Neuronal stem cell (in vitro differentiated cells): ENCODE data around the gene HAAO.
A peak's percentile ranks its signal among the peaks of the same experiment; 100 is the strongest.

Source experiments
- DNase-seq: peaks from one replicate; pipeline ENCODE4 v3.0.0-alpha.2; 2013; ENCODE audit warnings: low spot score
- H2AFZ ChIP-seq: one replicate; pipeline ENCODE4 v1.6.1; 2013; ENCODE audit warnings: mild to moderate bottlenecking, low read length, inconsistent platforms
- H2AK5ac ChIP-seq: 2 replicates; pipeline ENCODE4 v1.6.1; 2013; ENCODE audit warnings: low read depth, mild to moderate bottlenecking, inconsistent platforms, low read length, moderate library complexity, mixed read lengths
- H2BK120ac ChIP-seq: 2 replicates; pipeline ENCODE4 v1.6.1; 2013; ENCODE audit warnings: low read depth, mild to moderate bottlenecking, inconsistent platforms, low read length, moderate library complexity, mixed read lengths
- H2BK12ac ChIP-seq: one replicate; pipeline ENCODE4 v1.6.1; 2013; ENCODE audit warnings: low read length, inconsistent platforms
- H2BK15ac ChIP-seq: 2 replicates; pipeline ENCODE4 v1.6.1; 2013; ENCODE audit warnings: mild to moderate bottlenecking, low read length, inconsistent platforms, mixed read lengths
- H2BK5ac ChIP-seq: one replicate; pipeline ENCODE4 v1.6.1; 2013; ENCODE audit warnings: inconsistent platforms, mild to moderate bottlenecking, low read length, moderate library complexity
- H3K14ac ChIP-seq: one replicate; pipeline ENCODE4 v1.6.1; 2013; ENCODE audit warnings: low read length, inconsistent platforms
- H3K18ac ChIP-seq: 2 replicates; pipeline ENCODE4 v1.6.1; 2013; ENCODE audit warnings: low read length, inconsistent platforms
- H3K23ac ChIP-seq: 2 replicates; pipeline ENCODE4 v1.6.1; 2013; ENCODE audit warnings: low read depth, mild to moderate bottlenecking, mixed read lengths, low read length, inconsistent platforms; ENCODE audit not compliant: poor library complexity
- H3K27ac ChIP-seq: replicated peaks from 3 replicates; pipeline ENCODE4 v1.5.1; 2013; ENCODE audit warnings: low read length, inconsistent platforms
- H3K27me3 ChIP-seq, 3 experiments: 2 replicates each; pipeline ENCODE4 v1.6.1; 2013; ENCODE audit warnings: low read length in 3 of 3, mild to moderate bottlenecking in 2 of 3, inconsistent platforms in 1 of 3, low read depth in 1 of 3, mixed read lengths in 1 of 3, moderate library complexity in 1 of 3; ENCODE audit not compliant: control insufficient read depth in 3 of 3, insufficient read depth in 3 of 3
- H3K36me3 ChIP-seq, 2 donors: replicated peaks in 1 of 2; 2 replicates each; pipeline ENCODE4 v1.6.1; 2013; ENCODE audit warnings: low read length in 2 of 2; ENCODE audit not compliant: control insufficient read depth in 2 of 2, insufficient read depth in 2 of 2
- H3K4ac ChIP-seq: 2 replicates; pipeline ENCODE4 v1.6.1; 2013; ENCODE audit warnings: inconsistent platforms, mild to moderate bottlenecking, low read length, moderate library complexity
- H3K4me1 ChIP-seq, 2 donors: 1 replicate in 1 of 2; 2 replicates in 1 of 2; pipeline ENCODE4 v1.6.1; 2013; ENCODE audit warnings: low read length in 2 of 2, low read depth in 1 of 2; ENCODE audit not compliant: control insufficient read depth in 2 of 2, insufficient read depth in 1 of 2
- H3K4me2 ChIP-seq: one replicate; pipeline ENCODE4 v1.6.1; 2013; ENCODE audit warnings: mild to moderate bottlenecking, low read length, inconsistent platforms; ENCODE audit not compliant: insufficient read depth, poor library complexity, severe bottlenecking
- H3K4me3 ChIP-seq, 2 donors: 2 replicates each; pipeline ENCODE4 v1.5.1; 2013; ENCODE audit warnings: low read length in 2 of 2, mild to moderate bottlenecking in 2 of 2, inconsistent platforms in 1 of 2, moderate library complexity in 1 of 2
- H3K79me1 ChIP-seq: one replicate; pipeline ENCODE4 v1.6.1; 2013; ENCODE audit warnings: low read depth, mild to moderate bottlenecking, inconsistent platforms, low read length, moderate library complexity
- H3K9ac ChIP-seq: one replicate; pipeline ENCODE4 v1.6.1; 2013; ENCODE audit warnings: mild to moderate bottlenecking, low read depth, low read length, inconsistent platforms; ENCODE audit not compliant: poor library complexity
- H3K9me3 ChIP-seq, 2 donors: replicated peaks in 1 of 2; 2 replicates each; pipeline versions ENCODE3 to v1.6.1; 2013; ENCODE audit warnings: low read length in 2 of 2, mild to moderate bottlenecking in 2 of 2, inconsistent platforms in 1 of 2, low read depth in 1 of 2, mixed read lengths in 1 of 2, moderate library complexity in 1 of 2; ENCODE audit not compliant: control insufficient read depth in 2 of 2, insufficient read depth in 1 of 2
- H4K8ac ChIP-seq: one replicate; pipeline ENCODE4 v1.6.1; 2013; ENCODE audit warnings: low read depth, mild to moderate bottlenecking, inconsistent platforms, low read length, moderate library complexity
- H4K91ac ChIP-seq: one replicate; pipeline ENCODE4 v1.6.1; 2013; ENCODE audit warnings: low read length, low read depth, mild to moderate bottlenecking, inconsistent platforms; ENCODE audit not compliant: poor library complexity
- WGBS, 2 donors: extraction: QIAGEN DNeasy Blood & Tissue Kit; methylation state at CpG; one replicate each; pipeline ENCODE4 v1.1.7; 2013; ENCODE audit warnings: missing lambda C conversion rate in 2 of 2, mixed read lengths in 1 of 2; ENCODE audit not compliant: insufficient read length in 2 of 2, insufficient replicate concordance in 1 of 2; ENCODE audit errors: extremely low coverage in 2 of 2; 5-methylcytosine and 5-hydroxymethylcytosine counted together

Gene HAAO

DNA sequence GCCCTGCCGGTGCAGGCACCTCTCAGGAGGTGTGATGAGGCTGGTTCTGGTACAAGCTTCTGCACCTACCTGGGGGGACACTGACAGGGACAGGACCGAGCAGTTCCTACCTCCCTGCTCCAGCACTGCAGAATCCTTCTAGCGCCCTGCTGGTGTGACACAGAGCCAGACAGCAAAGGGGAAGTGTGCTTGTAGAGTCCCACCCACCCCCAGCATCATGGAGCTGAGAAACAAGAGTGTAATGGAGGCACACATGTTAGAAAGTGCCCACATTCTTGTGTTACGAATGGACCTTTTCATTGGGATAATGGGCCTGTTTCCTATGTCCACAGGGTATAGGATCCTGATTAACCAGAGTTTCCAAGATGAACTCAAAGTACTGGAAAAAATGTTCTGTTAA, 66.7 kb downstream of the HAAO start:
- H3K27me3 ChIP-seq, result no peaks in the 10 kb centered on the region
- H3K4me3 ChIP-seq, result no peak overlapping the region
- H2AFZ ChIP-seq, result no peak overlapping the region
- H3K36me3 ChIP-seq, result peaks cover 2 to 10% of the 10 kb centered on the region in 2 donors
- H3K9ac ChIP-seq, result peak overlapping the region; percentile 63
- H2BK12ac ChIP-seq, result no peak overlapping the region
- H2BK15ac ChIP-seq, result no peak overlapping the region
- peaks cover 0 to 9% of the 10 kb centered on the region in 2 donors for H3K9me3 ChIP-seq
- no peak overlapping the region for H2AK5ac ChIP-seq
- WGBS, 2 donors, result no CpG with 5 or more reads among the region's 4 CpGs
- no peak overlapping the region for H2BK5ac ChIP-seq
- H3K4me1 ChIP-seq, result peaks cover 4 to 8% of the 10 kb centered on the region in 2 donors
- H3K23ac ChIP-seq, result peak overlapping the region; percentile 52
- no peak overlapping the region for H4K91ac ChIP-seq
- H4K8ac ChIP-seq, result no peak overlapping the region
- peak overlapping the region; percentile 63 for H3K14ac ChIP-seq
- H3K4me2 ChIP-seq, result no peak overlapping the region
- peak overlapping the region; percentile 36 for H3K18ac ChIP-seq
- DNase-seq, result no peak
- no peak overlapping the region for H3K27ac ChIP-seq
- H3K79me1 ChIP-seq, result no peaks in the 10 kb centered on the region
- no peak overlapping the region for H3K4ac ChIP-seq
- no peak overlapping the region for H2BK120ac ChIP-seq

- DNase-seq, result no peak
- WGBS, 2 donors, result no CpG with 5 or more reads among the region's 2 CpGs
- Histone ChIP-seq H3K18ac (no peak overlapping the region), H3K36me3 (peaks cover 2 to 10% of the 10 kb centered on the region in 2 donors), H2BK5ac (no peak overlapping the region), H3K27me3 (no peaks in the 10 kb centered on the region), H2BK120ac (no peak overlapping the region), H2BK15ac (no peak overlapping the region), H2AFZ (no peak overlapping the region), H3K4me2 (no peak overlapping the region), H3K14ac (no peak overlapping the region), H3K4me3 (no peak overlapping the region), H2AK5ac (no peak overlapping the region), H3K4me1 (peaks cover 4 to 8% of the 10 kb centered on the region in 2 donors), H3K4ac (no peak overlapping the region), H3K79me1 (no peaks in the 10 kb centered on the region), H3K27ac (no peak overlapping the region), H4K91ac (no peak overlapping the region), H2BK12ac (no peak overlapping the region), H3K9ac (no peak overlapping the region), H3K23ac (no peak overlapping the region), H4K8ac (no peak overlapping the region), H3K9me3 (peaks cover 0 to 6% of the 10 kb centered on the region in 2 donors)
Observed at GRCh38 chr2:42724886-42725285, 67.5 kb downstream of the HAAO start.

DNA sequence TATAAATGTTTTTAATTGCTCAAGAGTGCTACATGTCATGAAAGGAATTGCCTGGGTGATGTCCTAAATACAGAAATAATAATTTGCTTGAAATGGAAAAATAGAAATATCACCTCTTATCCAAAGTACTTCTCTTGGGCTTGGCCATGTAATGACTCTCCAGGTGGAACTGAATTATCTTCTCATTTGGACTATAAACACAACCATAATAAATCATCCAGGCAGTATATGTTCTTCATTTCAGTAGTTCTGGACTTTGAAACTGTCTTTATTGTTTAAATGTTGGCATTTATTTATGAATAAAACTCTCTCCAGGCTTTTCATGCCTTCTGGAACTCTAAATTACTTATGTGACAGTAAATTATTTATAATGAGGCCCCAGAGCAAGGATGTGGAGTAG, 68.9 kb downstream of the HAAO start:
- Histone ChIP-seq H3K36me3 (peaks cover 2 to 10% of the 10 kb centered on the region in 2 donors), H3K4me3 (no peak overlapping the region), H3K4me1 (peaks cover 4 to 8% of the 10 kb centered on the region in 2 donors), H4K8ac (no peak overlapping the region), H3K9ac (no peak overlapping the region), H3K79me1 (no peaks in the 10 kb centered on the region), H3K27me3 (no peaks in the 10 kb centered on the region), H3K9me3 (no peaks in the 10 kb centered on the region), H3K14ac (no peak overlapping the region), H2BK12ac (no peak overlapping the region), H2AK5ac (no peak overlapping the region), H3K18ac (no peak overlapping the region), H4K91ac (no peak overlapping the region), H2BK15ac (no peak overlapping the region), H3K27ac (no peak overlapping the region), H3K23ac (no peak overlapping the region), H3K4me2 (no peak overlapping the region), H2BK5ac (no peak overlapping the region), H3K4ac (no peak overlapping the region), H2BK120ac (no peak overlapping the region), H2AFZ (no peak overlapping the region)
- DNase-seq, result no peak

DNA sequence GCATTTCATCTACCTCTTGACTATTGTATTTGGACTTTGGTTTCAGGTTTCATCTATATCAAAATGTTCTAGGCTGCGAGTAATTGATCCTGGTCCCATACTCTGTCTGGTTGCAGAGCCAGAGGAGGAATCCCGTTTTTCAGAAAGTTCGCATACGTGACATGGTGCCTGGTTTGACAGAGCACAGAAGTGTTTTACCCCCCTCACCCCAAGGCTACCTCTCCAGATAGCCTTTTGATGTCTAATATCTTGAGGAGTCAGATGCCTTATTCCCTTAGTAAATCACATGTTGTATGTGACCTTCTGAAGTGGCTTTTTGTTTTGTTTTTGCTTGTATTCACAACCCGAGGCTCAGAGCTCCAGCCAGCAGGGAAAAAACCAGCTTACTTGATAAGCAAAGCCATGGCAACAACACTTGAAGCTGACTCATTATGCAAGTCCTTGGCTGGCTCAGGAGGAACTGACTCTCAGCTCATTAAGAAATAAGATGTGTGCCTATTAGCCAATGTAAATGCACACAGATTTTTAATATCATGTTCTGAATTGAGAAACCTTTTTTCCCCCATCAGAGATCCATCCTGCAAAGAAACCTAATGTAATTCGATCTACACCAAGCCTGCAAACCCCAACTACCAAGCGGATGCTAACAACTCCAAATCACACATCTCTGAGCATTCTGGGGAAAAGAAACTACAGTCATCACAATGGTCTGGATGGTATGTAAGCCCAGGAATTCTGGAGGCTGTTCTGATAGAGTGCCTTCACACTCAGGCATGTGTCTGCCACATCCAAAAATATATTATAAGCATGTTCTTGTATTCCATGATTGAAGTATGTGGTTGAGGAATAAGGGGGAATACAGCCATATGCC, 69.8 kb downstream of the HAAO start:
- Histone ChIP-seq H2AK5ac (no peak overlapping the region), H3K14ac (no peak overlapping the region), H2BK15ac (no peak overlapping the region), H3K9me3 (no peaks in the 10 kb centered on the region), H4K91ac (no peak overlapping the region), H2BK5ac (no peak overlapping the region), H3K9ac (no peak overlapping the region), H2BK120ac (no peak overlapping the region), H4K8ac (no peak overlapping the region), H3K79me1 (no peaks in the 10 kb centered on the region), H3K27me3 (no peaks in the 10 kb centered on the region), H3K36me3 (peaks cover 2 to 10% of the 10 kb centered on the region in 2 donors), H3K23ac (no peak overlapping the region), H3K4me3 (no peak overlapping the region), H3K4me2 (no peak overlapping the region), H3K4ac (no peak overlapping the region), H3K18ac (no peak overlapping the region), H2BK12ac (no peak overlapping the region), H2AFZ (peak overlapping the region; percentile 48), H3K4me1 (peaks cover 4 to 8% of the 10 kb centered on the region in 2 donors), H3K27ac (no peak overlapping the region)
- DNase-seq, result no peak
- WGBS, 2 donors, result no CpG with 5 or more reads among the region's 7 CpGs
